PC-9 (cell line): ENCODE data around the gene AP4E1.

Source experiments
- EZH2 ChIP-seq: fragments of 200-600 bp; sonication (generic); IDR thresholded peaks from 2 replicates; pipeline ENCODE4 v1.8.0; 2017; ENCODE audit warnings: antibody characterized with exemption, low read depth
- TF ChIP-seq, protein P1 (sequence below): fragments of 200-600 bp; sonication (generic); conservative IDR thresholded peaks from 2 replicates; pipeline ENCODE4 v1.6.1; 2017; ENCODE audit warnings: mixed run types, antibody characterized with exemption, mild to moderate bottlenecking, moderate library complexity

DNA sequence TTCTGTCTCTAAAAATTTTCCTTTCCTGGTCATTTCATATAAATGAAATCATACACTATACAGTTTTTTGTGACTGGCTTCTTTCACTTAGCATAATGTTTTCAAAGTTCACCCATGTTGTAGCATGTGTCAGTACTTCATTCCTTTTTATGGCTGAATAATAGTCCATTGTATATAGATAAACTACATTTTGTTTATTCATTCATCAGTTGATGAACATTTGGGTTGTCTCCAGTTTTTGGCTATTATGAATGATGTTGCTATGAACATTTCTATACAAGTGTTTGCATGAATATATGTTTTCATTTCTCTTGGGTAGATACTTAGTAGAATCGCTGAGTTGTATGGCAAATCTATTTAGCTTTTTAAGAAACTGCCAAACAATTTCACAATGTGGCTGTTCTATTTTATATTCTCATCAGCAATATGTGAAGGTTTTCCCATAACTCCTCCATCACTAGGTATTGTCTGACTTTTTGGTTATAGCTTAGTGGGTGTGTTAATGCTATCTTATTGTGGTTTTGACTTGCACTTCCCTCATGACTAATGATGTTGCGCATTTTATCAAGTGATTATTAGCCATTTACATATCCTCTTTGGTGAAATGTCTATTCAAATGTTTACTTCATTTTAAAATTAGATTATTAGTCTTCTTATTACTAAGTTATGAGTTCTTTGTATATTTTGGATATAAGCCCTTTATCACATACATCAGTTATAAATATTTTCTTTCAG lies 21.7 kb upstream of the AP4E1 start:
- TF ChIP-seq, protein P1, sequence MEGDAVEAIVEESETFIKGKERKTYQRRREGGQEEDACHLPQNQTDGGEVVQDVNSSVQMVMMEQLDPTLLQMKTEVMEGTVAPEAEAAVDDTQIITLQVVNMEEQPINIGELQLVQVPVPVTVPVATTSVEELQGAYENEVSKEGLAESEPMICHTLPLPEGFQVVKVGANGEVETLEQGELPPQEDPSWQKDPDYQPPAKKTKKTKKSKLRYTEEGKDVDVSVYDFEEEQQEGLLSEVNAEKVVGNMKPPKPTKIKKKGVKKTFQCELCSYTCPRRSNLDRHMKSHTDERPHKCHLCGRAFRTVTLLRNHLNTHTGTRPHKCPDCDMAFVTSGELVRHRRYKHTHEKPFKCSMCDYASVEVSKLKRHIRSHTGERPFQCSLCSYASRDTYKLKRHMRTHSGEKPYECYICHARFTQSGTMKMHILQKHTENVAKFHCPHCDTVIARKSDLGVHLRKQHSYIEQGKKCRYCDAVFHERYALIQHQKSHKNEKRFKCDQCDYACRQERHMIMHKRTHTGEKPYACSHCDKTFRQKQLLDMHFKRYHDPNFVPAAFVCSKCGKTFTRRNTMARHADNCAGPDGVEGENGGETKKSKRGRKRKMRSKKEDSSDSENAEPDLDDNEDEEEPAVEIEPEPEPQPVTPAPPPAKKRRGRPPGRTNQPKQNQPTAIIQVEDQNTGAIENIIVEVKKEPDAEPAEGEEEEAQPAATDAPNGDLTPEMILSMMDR, result no peak
- no peak for TF ChIP-seq EZH2
